Keratinocyte (primary cell): ENCODE results near the gene PAQR8. TPM values are rescaled to one million over a fixed set of nuclear protein-coding genes. Genes with fewer than 3 reads are reported as not detected.

Experiments
- DNase-seq: peaks from one replicate; pipeline ENCODE4 v3.0.0-alpha.2; 2011; ENCODE audit warnings: low read depth, missing footprints, low spot score
- FAIRE-seq: peaks from 2 replicates; lab custom pipeline; 2011; peaks lifted over from hg19 to GRCh38; lab: Jason Lieb, UNC
- H2AFZ ChIP-seq: 2 replicates; pipeline ENCODE4 v1.6.0; 2012; ENCODE audit warnings: low read length, control low read depth, inconsistent platforms; ENCODE audit not compliant: control insufficient read depth
- H3K27ac ChIP-seq: 2 replicates; pipeline ENCODE4 v1.5.1; 2011; ENCODE audit warnings: low read length; ENCODE audit not compliant: control insufficient read depth, insufficient read depth
- H3K27me3 ChIP-seq: 3 replicates; pipeline ENCODE4 v1.6.0; 2011; ENCODE audit warnings: low read length; ENCODE audit not compliant: control insufficient read depth, insufficient read depth; ENCODE audit errors: extremely low read depth
- H3K36me3 ChIP-seq, 2 experiments: 2 replicates in 1 of 2; 3 replicates in 1 of 2; pipeline ENCODE4 v1.5.1; 2011; ENCODE audit warnings: low read length in 2 of 2, mild to moderate bottlenecking in 1 of 2; ENCODE audit not compliant: control insufficient read depth in 2 of 2, insufficient read depth in 2 of 2; ENCODE audit errors: extremely low read depth in 1 of 2
- H3K4me1 ChIP-seq: 3 replicates; pipeline ENCODE4 v1.5.1; 2011; ENCODE audit warnings: low read length; ENCODE audit not compliant: control insufficient read depth, insufficient read depth; ENCODE audit errors: extremely low read depth
- H3K4me2 ChIP-seq: 3 replicates; pipeline ENCODE4 v1.6.0; 2011; ENCODE audit warnings: low read depth, low read length; ENCODE audit not compliant: control insufficient read depth, insufficient read depth; ENCODE audit errors: extremely low read depth
- H3K4me3 ChIP-seq, 3 experiments: fragments of 200-600 bp in 1 of 3; sonication (generic) in 1 of 3; 2 replicates in 2 of 3; 3 replicates in 1 of 3; pipeline ENCODE4 v1.5.1; 2011 to 2016; ENCODE audit warnings: low read length in 3 of 3, mild to moderate bottlenecking in 3 of 3, control low read depth in 2 of 3, inconsistent platforms in 1 of 3, low read depth in 1 of 3, mixed read lengths in 1 of 3, mixed run types in 1 of 3, moderate library complexity in 1 of 3; ENCODE audit not compliant: control insufficient read depth in 2 of 3, insufficient read depth in 2 of 3; ENCODE audit errors: extremely low read depth in 1 of 3
- H3K79me2 ChIP-seq: 2 replicates; pipeline ENCODE4 v1.6.0; 2012; ENCODE audit warnings: low read length; ENCODE audit not compliant: control insufficient read depth, insufficient read depth
- H3K9ac ChIP-seq: 3 replicates; pipeline ENCODE4 v1.6.0; 2011; ENCODE audit warnings: low read length; ENCODE audit not compliant: control insufficient read depth, insufficient read depth; ENCODE audit errors: extremely low read depth
- H3K9me1 ChIP-seq: 3 replicates; pipeline ENCODE4 v1.6.0; 2011; ENCODE audit warnings: low read length; ENCODE audit not compliant: control insufficient read depth, insufficient read depth; ENCODE audit errors: extremely low read depth
- H3K9me3 ChIP-seq: 2 replicates; pipeline ENCODE4 v1.5.1; 2012; ENCODE audit warnings: low read depth, low read length; ENCODE audit not compliant: control insufficient read depth
- H4K20me1 ChIP-seq: 3 replicates; pipeline ENCODE4 v1.6.0; 2011; ENCODE audit warnings: low read length; ENCODE audit not compliant: control insufficient read depth, insufficient read depth; ENCODE audit errors: extremely low read depth
- CTCF ChIP-seq, 3 experiments: IDR thresholded peaks in 1 of 3; conservative IDR thresholded peaks in 1 of 3; optimal IDR thresholded peaks in 1 of 3; 2 replicates in 2 of 3; 3 replicates in 1 of 3; pipeline versions ENCODE3 to v1.5.1; 2011; ENCODE audit warnings: low read length in 3 of 3, mild to moderate bottlenecking in 3 of 3, moderate library complexity in 2 of 3, control low read depth in 1 of 3, inconsistent platforms in 1 of 3; ENCODE audit not compliant: insufficient read depth in 2 of 3; ENCODE audit errors: extremely low read depth in 1 of 3
- EZH2 ChIP-seq: IDR thresholded peaks from one replicate; pipeline ENCODE4 v1.6.1; 2012; ENCODE audit warnings: inconsistent platforms, mild to moderate bottlenecking, low read length, moderate library complexity
- dilution Hi-C: fragments of 300-500 bp; cut with MboI; formaldehyde crosslinking; loops from one replicate; pipeline ENCODE4 v1.7.0; 2020; ENCODE audit warnings: low sequenced_read_pairs; ENCODE audit not compliant: extremely low pct_ligation_motif_present
- polyA plus RNA-seq, 5 experiments: library from polyadenylated mRNA; depleted of rRNA in 3 of 5; stranded (reverse) in 3 of 5; stranded (forward) in 1 of 5; unstranded in 1 of 5; fragments of >200 nt; gene quantifications; 1 replicate in 1 of 5; 2 replicates in 3 of 5; 3 replicates in 1 of 5; pipeline versions ENCODE4 v1.2.1 to v1.2.3, GENCODE V29; 2011 to 2012; ENCODE audit warnings: missing spikeins in 2 of 5, low read depth in 1 of 5, low replicate concordance in 1 of 5

The PAQR8 gene
- polyA plus RNA-seq, 1 donor (not counting 4 experiments of a cell fraction or from before 2014, with no cell fraction given), result 1.6 TPM

- Histone ChIP-seq H3K9ac (no peak overlapping the region), H3K4me2 (no peak overlapping the region), H3K27me3 (no peaks in the 10 kb centered on the region), H3K79me2 (no peaks in the 10 kb centered on the region), H3K36me3 (no peaks in the 10 kb centered on the region), H2AFZ (no peak overlapping the region), H4K20me1 (no peaks in the 10 kb centered on the region), H3K4me1 (no peaks in the 10 kb centered on the region), H3K4me3 (no peak overlapping the region), H3K27ac (no peak overlapping the region), H3K9me3 (no peaks in the 10 kb centered on the region), H3K9me1 (no peaks in the 10 kb centered on the region)
- no peak for TF ChIP-seq EZH2
- no peak for TF ChIP-seq CTCF (optimal IDR thresholded peaks at IDR 0.05 in 1 of 3, IDR thresholded peaks at IDR 0.05 in 1 of 3, conservative IDR thresholded peaks at IDR 0.05 in 1 of 3; ENCODE audit: extremely low read depth in 1 of 3, insufficient read depth in 2 of 3, low read length in 3 of 3)
- dilution Hi-C loops, result no loop called here
- no peak for DNase-seq
- no peak for FAIRE-seq
Observed at GRCh38 chr6:52377538-52378221, 15.7 kb downstream of the PAQR8 start.

- dilution Hi-C loops, result no loop called here
- DNase-seq, result no peak
- H3K36me3 ChIP-seq, result no peaks in the 10 kb centered on the region
Observed at GRCh38 chr6:52381249-52381648, 19.3 kb downstream of the PAQR8 start.

More at GRCh38 chr6:52381249-52381648, 19.3 kb downstream of the PAQR8 start:
- no peak overlapping the region for H3K27ac ChIP-seq
- H3K27me3 ChIP-seq, result no peaks in the 10 kb centered on the region
- no peaks in the 10 kb centered on the region for H3K9me3 ChIP-seq
- no peaks in the 10 kb centered on the region for H4K20me1 ChIP-seq
- TF ChIP-seq EZH2, result no peak
- TF ChIP-seq CTCF (optimal IDR thresholded peaks at IDR 0.05 in 1 of 3, IDR thresholded peaks at IDR 0.05 in 1 of 3, conservative IDR thresholded peaks at IDR 0.05 in 1 of 3; ENCODE audit: extremely low read depth in 1 of 3, insufficient read depth in 2 of 3, low read length in 3 of 3), result no peak
- no peaks in the 10 kb centered on the region for H3K9me1 ChIP-seq
- no peaks in the 10 kb centered on the region for H3K79me2 ChIP-seq
- no peak overlapping the region for H2AFZ ChIP-seq
- no peak overlapping the region for H3K4me3 ChIP-seq
- no peaks in the 10 kb centered on the region for H3K4me1 ChIP-seq
- H3K4me2 ChIP-seq, result no peak overlapping the region
- FAIRE-seq, result no peak
- no peak overlapping the region for H3K9ac ChIP-seq
